HG03095 (cell line): ENCODE data around the gene HCFC1R1.

Experiments used
- ATAC-seq: cut with Tn5 transposase; IDR thresholded peaks from one replicate; pipeline ENCODE4 v1.9.1; 2021; ENCODE audit warnings: moderate library complexity; ENCODE audit not compliant: unreplicated experiment

HCFC1R1 gene

GRCh38 chr16:3035972-3036725 lies 12.4 kb upstream of the HCFC1R1 start:
- ATAC-seq, result no peak

- ATAC-seq, result no peak
These were observed 11.7 kb upstream of the HCFC1R1 start for GRCh38 chr16:3035289-3035971.

DNA sequence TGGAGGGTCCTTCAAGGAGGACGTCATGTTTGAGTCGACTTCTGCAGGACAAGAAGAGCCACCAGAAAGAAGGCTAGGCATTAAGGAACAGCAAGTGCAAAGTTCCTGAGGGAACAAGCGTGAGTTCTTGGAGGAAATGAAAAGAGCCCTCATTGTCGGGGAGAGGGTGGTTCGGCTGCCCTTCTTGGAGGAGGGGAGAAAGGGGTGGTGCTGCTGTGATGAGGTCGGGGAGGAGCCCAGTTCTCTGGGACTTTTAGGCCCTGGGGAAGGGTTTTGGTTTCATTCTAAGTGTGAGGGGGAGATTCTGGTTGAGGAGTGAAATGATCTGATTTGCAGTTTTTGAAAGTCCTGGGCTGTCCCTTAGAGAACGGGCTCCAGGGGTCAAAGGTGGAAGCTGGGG lies 8.9 kb upstream of the HCFC1R1 start:
- no peak for ATAC-seq

DNA sequence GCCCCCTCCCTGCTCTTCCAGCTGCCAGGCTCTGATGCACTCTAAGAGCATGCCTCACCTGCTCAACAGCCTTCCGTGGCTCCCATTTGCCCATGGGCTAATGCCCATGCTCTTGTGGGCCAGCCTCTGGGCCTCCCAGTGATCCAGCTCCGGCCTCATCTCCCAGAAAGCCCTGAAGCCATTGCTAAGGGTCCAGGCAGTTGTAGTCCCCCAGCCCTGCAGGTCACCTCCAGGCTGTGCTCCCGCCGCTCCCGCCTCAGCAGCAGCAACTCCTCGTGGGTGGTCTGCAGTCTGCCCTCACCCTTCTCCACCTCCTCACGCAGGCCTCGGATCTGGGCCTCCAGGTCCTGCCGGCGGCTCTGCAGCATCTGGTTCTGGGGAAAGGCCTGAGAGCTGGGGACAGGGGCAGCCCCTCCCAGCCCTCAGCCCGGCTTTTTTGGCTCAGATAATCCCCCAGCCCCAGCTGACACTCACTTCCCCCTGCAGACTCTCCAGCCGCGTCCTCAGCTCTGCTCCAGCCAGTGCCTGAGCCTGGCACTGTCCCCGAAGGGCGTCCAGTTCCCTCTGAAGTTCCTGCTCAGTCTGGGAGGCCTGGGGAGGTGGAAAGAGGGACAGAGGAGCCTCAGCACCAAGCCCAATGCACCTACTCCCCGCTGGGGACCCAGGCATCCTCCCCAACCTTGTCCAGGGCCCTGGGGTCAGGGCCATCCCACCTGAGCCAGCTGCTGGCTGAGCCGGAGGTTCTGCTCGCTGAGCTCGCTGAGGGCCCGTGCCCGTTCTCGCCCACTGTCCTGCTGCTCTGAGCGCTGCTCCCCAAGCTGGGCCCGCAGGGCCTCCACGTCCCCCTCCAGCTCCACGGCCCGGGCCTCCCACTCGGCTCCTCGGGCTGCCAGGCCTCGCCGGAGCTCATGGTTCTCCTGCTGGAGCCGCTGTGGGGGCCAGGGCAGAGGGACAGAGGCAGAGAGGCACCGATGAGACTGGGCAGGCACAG lies 6.8 kb upstream of the HCFC1R1 start:
- ATAC-seq, result no peak

DNA sequence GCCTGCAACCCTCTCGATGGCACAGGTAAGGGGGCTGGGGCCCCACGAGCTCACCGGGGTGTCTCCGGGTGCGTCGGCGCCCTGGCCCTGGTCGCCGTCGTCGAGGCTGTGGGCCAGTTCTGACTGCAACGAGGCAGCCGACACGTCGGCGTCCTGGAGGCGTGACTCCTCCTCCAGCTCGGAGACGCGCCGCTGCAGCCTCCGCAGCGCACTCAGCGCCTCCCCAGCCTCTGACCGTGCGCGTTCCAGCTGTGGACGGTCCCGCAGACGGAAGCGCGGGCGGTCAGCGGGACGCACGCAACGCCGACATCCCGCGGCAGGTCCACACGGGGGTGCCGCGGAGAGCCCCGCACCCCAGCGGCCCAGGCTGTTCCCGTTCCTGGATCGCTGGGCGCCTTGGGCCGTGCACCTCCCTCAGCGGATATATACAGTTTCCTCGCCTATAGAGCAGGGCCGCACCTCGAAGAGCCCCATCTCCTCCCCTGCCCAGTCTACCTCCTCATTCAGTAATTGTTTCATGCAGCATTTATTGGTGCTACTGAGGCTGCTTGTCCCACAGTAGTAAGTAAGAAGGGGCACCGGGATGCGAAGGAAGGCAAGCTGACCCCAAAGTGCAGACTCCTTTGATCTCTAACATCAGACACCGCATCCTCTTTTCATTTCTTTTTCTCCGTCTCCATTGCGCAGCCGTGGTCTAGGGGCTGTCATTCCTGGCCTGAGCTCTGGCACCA lies 5.9 kb upstream of the HCFC1R1 start:
- no peak for ATAC-seq

- ATAC-seq, result no peak
These were observed 5.1 kb upstream of the HCFC1R1 start for GRCh38 chr16:3028716-3029319.

GRCh38 chr16:3027983-3028715 lies 4.4 kb upstream of the HCFC1R1 start:
- ATAC-seq, result no peak

- no peak for ATAC-seq
These were observed 3.7 kb upstream of the HCFC1R1 start for GRCh38 chr16:3027489-3027795.

GRCh38 chr16:3026609-3027488 lies 3.1 kb upstream of the HCFC1R1 start:
- ATAC-seq, result no peak

DNA sequence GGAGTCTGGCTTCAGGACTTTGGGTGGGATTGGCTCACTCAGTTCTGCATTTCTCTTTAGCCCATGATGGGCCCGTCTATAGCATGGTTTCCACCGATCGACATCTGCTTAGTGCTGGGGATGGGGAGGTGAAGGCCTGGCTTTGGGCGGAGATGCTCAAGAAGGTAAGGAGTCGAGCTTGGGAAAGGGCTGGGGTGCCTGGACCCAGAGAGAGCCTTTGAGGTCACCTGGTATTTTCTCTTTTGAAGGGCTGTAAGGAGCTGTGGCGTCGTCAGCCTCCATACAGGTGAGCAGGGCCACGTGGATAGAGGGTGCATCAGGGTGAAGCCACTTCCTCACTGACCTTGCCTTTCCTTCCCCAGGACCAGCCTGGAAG lies 2.2 kb upstream of the HCFC1R1 start:
- no peak for ATAC-seq

DNA sequence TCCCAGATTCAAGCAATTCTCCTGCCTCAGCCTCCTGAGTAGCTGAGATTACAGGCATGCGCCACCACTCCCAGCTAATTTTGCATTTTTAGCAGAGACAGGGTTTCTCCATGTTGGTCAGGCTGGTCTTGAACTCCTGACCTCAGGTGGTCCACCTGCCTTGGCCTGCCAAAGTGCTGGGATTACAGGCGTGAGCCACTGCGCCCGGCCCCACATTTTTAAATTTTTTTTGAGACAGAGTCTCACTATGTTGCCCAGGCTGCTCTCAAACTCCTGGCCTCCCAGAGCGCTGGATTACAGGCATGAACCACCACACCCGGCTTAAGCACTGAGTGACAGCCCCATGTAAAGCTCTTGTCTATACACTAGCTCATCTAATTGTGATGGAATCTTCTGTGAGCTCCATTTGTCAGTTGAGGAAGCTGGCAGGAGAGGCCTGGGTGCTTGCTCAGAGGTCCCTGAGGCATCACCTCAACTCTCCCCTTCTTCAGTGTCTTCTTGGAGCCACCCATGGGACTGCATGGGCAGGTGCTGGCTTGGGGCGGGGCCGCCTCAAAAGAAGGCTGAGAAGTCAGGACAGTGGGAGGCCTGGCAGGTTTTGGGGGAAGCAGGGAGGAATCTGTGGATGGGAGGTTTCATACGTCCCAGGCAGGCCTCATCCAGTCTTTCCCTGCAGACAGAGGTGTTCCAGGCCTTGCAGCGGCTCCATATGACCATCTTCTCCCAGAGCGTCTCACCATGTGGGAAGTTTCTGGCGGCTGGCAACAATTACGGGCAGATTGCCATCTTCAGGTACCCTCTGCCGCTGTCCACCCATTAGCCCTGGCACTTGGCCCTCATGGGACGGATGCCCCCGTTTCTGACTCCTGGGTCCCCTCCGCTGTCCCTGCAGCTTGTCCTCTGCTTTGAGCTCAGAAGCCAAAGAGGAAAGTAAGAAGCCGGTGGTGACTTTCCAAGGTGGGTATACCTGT lies 1.6 kb upstream of the HCFC1R1 start:
- no peak for ATAC-seq

GRCh38 chr16:3023415-3023668 lies 400 bp downstream of the HCFC1R1 start:
- ATAC-seq, result no peak

- ATAC-seq, result no peak
These were observed 893 bp downstream of the HCFC1R1 start for GRCh38 chr16:3022684-3023414.

GRCh38 chr16:3022208-3022683 lies 1.5 kb downstream of the HCFC1R1 start:
- no peak for ATAC-seq

- no peak for ATAC-seq
These were observed 2.1 kb downstream of the HCFC1R1 start for GRCh38 chr16:3021449-3022207.

DNA sequence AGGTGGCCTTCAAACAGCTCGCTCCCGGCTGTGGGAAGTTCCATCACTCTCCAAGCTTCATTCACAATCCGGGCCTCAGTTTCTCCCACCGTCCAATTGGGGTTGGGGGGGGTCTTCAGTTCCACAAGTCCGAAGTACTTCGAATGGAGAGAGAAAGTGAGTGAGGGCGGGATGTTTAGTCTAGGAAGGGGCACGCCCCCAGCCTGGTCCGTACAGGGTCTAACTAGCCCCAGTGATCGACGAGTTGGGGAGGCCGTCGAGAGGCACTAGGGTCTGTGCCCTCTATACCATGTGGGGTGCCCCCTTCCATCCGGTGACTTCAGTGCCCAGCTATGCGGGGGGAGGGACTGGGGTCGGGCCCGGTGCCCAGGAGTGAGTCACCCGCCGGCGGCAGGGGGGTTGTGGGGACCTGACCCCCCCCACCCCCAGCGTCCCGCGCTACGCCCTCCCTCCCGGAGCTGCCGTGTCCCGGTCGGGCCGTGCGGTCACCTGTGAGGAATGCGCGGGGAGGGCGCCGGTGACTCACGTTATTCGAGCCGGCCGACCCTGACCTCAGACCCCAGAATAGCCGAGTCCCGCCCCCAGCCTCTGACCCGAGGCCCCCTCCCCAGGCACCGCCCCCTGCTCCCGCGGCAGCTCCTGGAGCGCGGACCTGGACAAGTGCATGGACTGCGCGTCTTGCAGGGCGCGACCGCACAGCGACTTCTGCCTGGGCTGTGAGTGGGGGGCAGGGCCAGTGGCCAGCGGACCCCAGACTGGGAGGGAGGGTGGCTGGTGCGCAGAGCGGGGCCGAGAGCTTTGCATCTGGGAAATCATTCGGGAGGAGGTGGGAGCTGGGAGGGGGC lies 2.9 kb downstream of the HCFC1R1 start:
- no peak for ATAC-seq
